ENCODE results near the gene TOB1. TPM values are rescaled to one million over a fixed set of nuclear protein-coding genes. Genes with fewer than 3 reads are reported as not detected.

Gene TOB1
- total and polyA plus RNA-seq, 4 donors: 22.6 to 38.0 (median 36.8) TPM

- H3K27me3 ChIP-seq (ENCODE audit: control insufficient read depth, insufficient read depth, low read length): no peaks in the 10 kb centered on the region
- no peaks in the 10 kb centered on the region for H3K36me3 ChIP-seq (ENCODE audit: control insufficient read depth, insufficient read depth, low read length)
- H3K4me3 ChIP-seq (ENCODE audit: low read depth, low read length): no peak overlapping the region
- no peaks in the 10 kb centered on the region for H3K9me3 ChIP-seq (ENCODE audit: control insufficient read depth, insufficient read depth, low read length)
- peaks cover 25% of the 10 kb centered on the region for H3K4me1 ChIP-seq (ENCODE audit: control insufficient read depth, insufficient read depth, low read length)
- 68% methylated on average over 10 of the region's 11 CpGs for WGBS (ENCODE audit: insufficient coverage)
- DNase-seq (ENCODE audit: low read depth in 4 of 6, low spot score in 6 of 6): no peak
- no peak overlapping the region for H3K27ac ChIP-seq (ENCODE audit: low read depth, low read length)
Observed at GRCh38 chr17:50841277-50841948, 24.7 kb downstream of the TOB1 start.

DNA sequence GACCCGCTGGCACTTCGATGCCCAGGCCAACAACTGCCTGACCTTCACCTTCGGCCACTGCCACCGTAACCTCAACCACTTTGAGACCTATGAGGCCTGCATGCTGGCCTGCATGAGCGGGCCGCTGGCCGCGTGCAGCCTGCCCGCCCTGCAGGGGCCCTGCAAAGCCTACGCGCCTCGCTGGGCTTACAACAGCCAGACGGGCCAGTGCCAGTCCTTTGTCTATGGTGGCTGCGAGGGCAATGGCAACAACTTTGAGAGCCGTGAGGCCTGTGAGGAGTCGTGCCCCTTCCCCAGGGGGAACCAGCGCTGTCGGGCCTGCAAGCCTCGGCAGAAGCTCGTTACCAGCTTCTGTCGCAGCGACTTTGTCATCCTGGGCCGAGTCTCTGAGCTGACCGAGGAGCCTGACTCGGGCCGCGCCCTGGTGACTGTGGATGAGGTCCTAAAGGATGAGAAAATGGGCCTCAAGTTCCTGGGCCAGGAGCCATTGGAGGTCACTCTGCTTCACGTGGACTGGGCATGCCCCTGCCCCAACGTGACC lies 25.8 kb downstream of the TOB1 start:
- H3K9me3 ChIP-seq (ENCODE audit: control insufficient read depth, insufficient read depth, low read length): no peaks in the 10 kb centered on the region
- no peak overlapping the region for H3K27ac ChIP-seq (ENCODE audit: low read depth, low read length)
- no peaks in the 10 kb centered on the region for H3K36me3 ChIP-seq (ENCODE audit: control insufficient read depth, insufficient read depth, low read length)
- DNase-seq (ENCODE audit: low read depth in 4 of 6, low spot score in 6 of 6): no peak
- 86% methylated on average over 29 of the region's 29 CpGs for WGBS (ENCODE audit: insufficient coverage)
- peaks cover 32% of the 10 kb centered on the region for H3K4me1 ChIP-seq (ENCODE audit: control insufficient read depth, insufficient read depth, low read length)
- no peak overlapping the region for H3K4me3 ChIP-seq (ENCODE audit: low read depth, low read length)
- H3K27me3 ChIP-seq (ENCODE audit: control insufficient read depth, insufficient read depth, low read length): peaks cover under 1% of the 10 kb centered on the region

- Histone ChIP-seq H3K36me3 (ENCODE audit: control insufficient read depth, insufficient read depth, low read length) (no peaks in the 10 kb centered on the region), H3K4me3 (ENCODE audit: low read depth, low read length) (no peak overlapping the region), H3K4me1 (ENCODE audit: control insufficient read depth, insufficient read depth, low read length) (peaks cover 39% of the 10 kb centered on the region), H3K27ac (ENCODE audit: low read depth, low read length) (no peak overlapping the region), H3K9me3 (ENCODE audit: control insufficient read depth, insufficient read depth, low read length) (no peaks in the 10 kb centered on the region), H3K27me3 (ENCODE audit: control insufficient read depth, insufficient read depth, low read length) (peaks cover 3% of the 10 kb centered on the region)
- no peak for DNase-seq (ENCODE audit: low read depth in 4 of 6, low spot score in 6 of 6)
- 93% methylated on average over 28 of the region's 29 CpGs for WGBS (ENCODE audit: insufficient coverage)
Observed at GRCh38 chr17:50839591-50840310, 26.4 kb downstream of the TOB1 start.

- no peak overlapping the region for H3K27ac ChIP-seq (ENCODE audit: low read depth, low read length)
- H3K36me3 ChIP-seq (ENCODE audit: control insufficient read depth, insufficient read depth, low read length): no peaks in the 10 kb centered on the region
Observed at GRCh38 chr17:50837980-50838954, 27.9 kb downstream of the TOB1 start.

GRCh38 chr17:50837286-50837979 lies 28.7 kb downstream of the TOB1 start:
- Histone ChIP-seq H3K27ac (ENCODE audit: low read depth, low read length) (no peak overlapping the region), H3K4me3 (ENCODE audit: low read depth, low read length) (no peak overlapping the region), H3K36me3 (ENCODE audit: control insufficient read depth, insufficient read depth, low read length) (no peaks in the 10 kb centered on the region)

More at GRCh38 chr17:50837980-50838954, 27.9 kb downstream of the TOB1 start:
- H3K27me3 ChIP-seq (ENCODE audit: control insufficient read depth, insufficient read depth, low read length): peaks cover 15% of the 10 kb centered on the region
- no peaks in the 10 kb centered on the region for H3K9me3 ChIP-seq (ENCODE audit: control insufficient read depth, insufficient read depth, low read length)
- H3K4me1 ChIP-seq (ENCODE audit: control insufficient read depth, insufficient read depth, low read length): peaks cover 54% of the 10 kb centered on the region
- H3K4me3 ChIP-seq (ENCODE audit: low read depth, low read length): no peak overlapping the region
- 49% methylated on average over 16 of the region's 21 CpGs for WGBS (ENCODE audit: insufficient coverage)
- peak in 1 of 6 donors; percentile 22 for DNase-seq (ENCODE audit: low read depth in 4 of 6, low spot score in 6 of 6)

GRCh38 chr17:50836826-50837225 lies 29.3 kb downstream of the TOB1 start:
- peaks cover 15% of the 10 kb centered on the region for H3K27me3 ChIP-seq (ENCODE audit: control insufficient read depth, insufficient read depth, low read length)
- WGBS (ENCODE audit: insufficient coverage): 86% methylated on average over 11 of the region's 11 CpGs
- H3K4me3 ChIP-seq (ENCODE audit: low read depth, low read length): no peak overlapping the region
- no peak overlapping the region for H3K27ac ChIP-seq (ENCODE audit: low read depth, low read length)
- H3K36me3 ChIP-seq (ENCODE audit: control insufficient read depth, insufficient read depth, low read length): no peaks in the 10 kb centered on the region
- DNase-seq (ENCODE audit: low read depth in 4 of 6, low spot score in 6 of 6): no peak
- H3K4me1 ChIP-seq (ENCODE audit: control insufficient read depth, insufficient read depth, low read length): peaks cover 63% of the 10 kb centered on the region
- H3K9me3 ChIP-seq (ENCODE audit: control insufficient read depth, insufficient read depth, low read length): no peaks in the 10 kb centered on the region

More at GRCh38 chr17:50837286-50837979, 28.7 kb downstream of the TOB1 start:
- 90% methylated on average over 7 of the region's 7 CpGs for WGBS (ENCODE audit: insufficient coverage)
- Histone ChIP-seq H3K27me3 (ENCODE audit: control insufficient read depth, insufficient read depth, low read length) (peaks cover 15% of the 10 kb centered on the region), H3K4me1 (ENCODE audit: control insufficient read depth, insufficient read depth, low read length) (peaks cover 62% of the 10 kb centered on the region), H3K9me3 (ENCODE audit: control insufficient read depth, insufficient read depth, low read length) (no peaks in the 10 kb centered on the region)
- DNase-seq (ENCODE audit: low read depth in 4 of 6, low spot score in 6 of 6): no peak

DNA sequence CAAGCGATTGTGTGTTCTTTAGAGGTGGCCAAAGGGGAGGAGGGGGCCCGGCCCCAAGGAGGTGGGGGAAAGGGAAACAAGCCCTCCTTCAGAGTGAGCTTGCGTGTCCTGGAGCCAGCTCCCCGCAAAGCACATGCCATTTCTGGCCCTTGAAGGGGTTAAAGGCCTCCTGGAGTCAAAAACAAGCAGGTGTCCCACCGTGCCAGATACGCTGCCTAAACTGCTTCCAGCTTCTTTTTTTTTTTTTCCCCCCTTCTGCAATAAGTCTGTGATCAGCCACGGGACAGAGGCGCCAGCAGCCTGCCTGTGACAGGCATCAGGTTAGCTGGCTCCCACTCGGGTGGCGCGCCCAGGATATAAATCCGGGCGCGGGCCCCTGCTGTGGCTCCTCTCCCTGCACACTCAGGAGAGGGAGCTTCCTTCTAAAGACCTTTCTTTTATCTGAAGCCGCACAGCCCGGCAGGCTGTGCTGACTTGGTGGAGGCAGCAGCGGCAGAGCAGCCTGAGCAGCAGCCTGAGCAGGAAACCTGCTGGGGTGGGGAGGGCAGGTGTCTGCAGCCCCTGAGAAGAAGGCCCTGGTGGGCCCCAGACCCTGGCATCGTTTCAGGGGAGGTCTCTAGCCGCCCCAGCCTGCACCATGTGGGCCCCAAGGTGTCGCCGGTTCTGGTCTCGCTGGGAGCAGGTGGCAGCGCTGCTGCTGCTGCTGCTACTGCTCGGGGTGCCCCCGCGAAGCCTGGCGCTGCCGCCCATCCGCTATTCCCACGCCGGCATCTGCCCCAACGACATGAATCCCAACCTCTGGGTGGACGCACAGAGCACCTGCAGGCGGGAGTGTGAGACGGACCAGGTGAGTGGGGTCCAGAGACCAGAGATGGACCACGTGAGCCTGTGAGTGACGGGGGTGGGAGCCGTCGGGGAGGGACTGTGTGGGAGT lies 30.6 kb downstream of the TOB1 start, which contains the start of gene WFIKKN2:
WFIKKN2 (plus strand) TSS at position 286 of the 934 bp plus-strand sequence; CDS start at position 638, 352 bp downstream.
- no peaks in the 10 kb centered on the region for H3K36me3 ChIP-seq (ENCODE audit: control insufficient read depth, insufficient read depth, low read length)
- WGBS (ENCODE audit: insufficient coverage): 57% methylated on average over 35 of the region's 39 CpGs
- H3K27me3 ChIP-seq (ENCODE audit: control insufficient read depth, insufficient read depth, low read length): peaks cover 15% of the 10 kb centered on the region
- H3K4me3 ChIP-seq (ENCODE audit: low read depth, low read length): peak within 1 kb of the TSS; percentile 12
- peaks cover 67% of the 10 kb centered on the region for H3K4me1 ChIP-seq (ENCODE audit: control insufficient read depth, insufficient read depth, low read length)
- H3K27ac ChIP-seq (ENCODE audit: low read depth, low read length): peak within 1 kb of the TSS; percentile 72
- peak in 2 of 6 donors; percentile 21 to 57 for DNase-seq (ENCODE audit: low read depth in 4 of 6, low spot score in 6 of 6)
- H3K9me3 ChIP-seq (ENCODE audit: control insufficient read depth, insufficient read depth, low read length): no peaks in the 10 kb centered on the region

Data from spinal cord (tissue), 10 donors.